CD4-positive, alpha-beta T cell (primary cell): Measurements from ENCODE around the gene ASIC3. TPM values are rescaled to one million over a fixed set of nuclear protein-coding genes. Genes with fewer than 3 reads are reported as not detected.

Source experiments
- ATAC-seq: fragments of 200-7000 bp; cut with Tn5 transposase; one replicate; pipeline ENCODE4 v1.10.0; 2022; ENCODE audit warnings: mild to moderate bottlenecking; ENCODE audit not compliant: poor library complexity
- CTCF ChIA-PET: fragments of 350-600 bp; sonication (Branson Sonifier 250); formaldehyde crosslinking; loops from one replicate; lab custom pipeline; 2021; ENCODE audit warnings: antibody characterized with exemption, inconsistent platforms; lab: Charles Lee
- POLR2A ChIA-PET: fragments of 350-600 bp; sonication (Branson Sonifier 250); formaldehyde crosslinking; loops from one replicate; lab custom pipeline; 2021; ENCODE audit warnings: antibody characterized with exemption, inconsistent platforms; lab: Charles Lee
- DNase-seq, 14 experiments: peaks; one replicate each; pipeline ENCODE4 v3.0.0-alpha.2; 2013 to 2020; ENCODE audit warnings: mixed read lengths in 2 of 14
- H3K27ac ChIP-seq, 2 donors: one replicate each; pipeline versions ENCODE4 v1.5.1 to v1.7.0; 2013; ENCODE audit warnings: low read length in 2 of 2, low read depth in 1 of 2, mild to moderate bottlenecking in 1 of 2
- H3K27me3 ChIP-seq, 2 experiments: 1 replicate in 1 of 2; 2 replicates in 1 of 2; pipeline versions ENCODE4 v1.6.1 to v1.7.0; 2013; ENCODE audit warnings: low read length in 2 of 2, control low read depth in 1 of 2, mild to moderate bottlenecking in 1 of 2, moderate library complexity in 1 of 2; ENCODE audit not compliant: insufficient read depth in 2 of 2, control insufficient read depth in 1 of 2
- H3K36me3 ChIP-seq: one replicate; pipeline ENCODE4 v1.6.1; 2013; ENCODE audit warnings: low read length, control low read depth; ENCODE audit not compliant: insufficient read depth
- H3K4me1 ChIP-seq: one replicate; pipeline ENCODE4 v1.6.1; 2013; ENCODE audit warnings: low read length, control low read depth; ENCODE audit not compliant: insufficient read depth
- H3K4me3 ChIP-seq: one replicate; pipeline ENCODE4 v1.5.1; 2013; ENCODE audit warnings: mild to moderate bottlenecking, low read length, moderate library complexity
- H3K9me3 ChIP-seq, 2 experiments: 1 replicate in 1 of 2; 2 replicates in 1 of 2; pipeline versions ENCODE4 v1.6.1 to v1.7.0; 2013; ENCODE audit warnings: low read length in 2 of 2, mild to moderate bottlenecking in 2 of 2, control low read depth in 1 of 2, moderate library complexity in 1 of 2; ENCODE audit not compliant: control insufficient read depth in 1 of 2, insufficient read depth in 1 of 2
- H3K27ac Mint-ChIP-seq: one replicate; pipeline ENCODE4 v1.8.0; 2020; ENCODE audit warnings: mixed read lengths
- H3K27me3 Mint-ChIP-seq: one replicate; pipeline ENCODE4 v1.8.0; 2021; ENCODE audit warnings: mixed read lengths
- H3K36me3 Mint-ChIP-seq: one replicate; pipeline ENCODE4 v1.8.0; 2021; ENCODE audit warnings: low read depth, mixed read lengths
- H3K4me1 Mint-ChIP-seq: one replicate; pipeline ENCODE4 v1.8.0; 2021; ENCODE audit warnings: low read depth, mixed read lengths
- H3K4me3 Mint-ChIP-seq: one replicate; pipeline ENCODE4 v1.8.0; 2020; ENCODE audit warnings: mild to moderate bottlenecking, mixed read lengths
- H3K9me3 Mint-ChIP-seq: one replicate; pipeline ENCODE4 v1.8.0; 2020; ENCODE audit warnings: mixed read lengths
- CTCF ChIP-seq: fragments of 200-600 bp; IDR thresholded peaks from one replicate; pipeline ENCODE4 v1.8.0; 2022; ENCODE audit warnings: antibody characterized with exemption, mild to moderate bottlenecking
- intact Hi-C, 2 experiments: fragments of 100-400 bp; cut with DNase I in 1 of 2; cut with micrococcal nuclease in 1 of 2; formaldehyde crosslinking; loops; one replicate each; pipeline versions ENCODE4 v1.15.1 to v1.9.0; 2023 to 2025; cut with DNase I, micrococcal nuclease
- total RNA-seq, 174 experiments: library from RNA in 2 of 174; stranded (reverse) in 2 of 174; gene quantifications; one replicate each; pipeline ENCODE4 v1.2.3 and lab custom pipeline; 2021 to 2026

The ASIC3 gene
- total RNA-seq, 2 experiments from 2014 or later: 13.8 to 15.2 TPM

- peaks cover 4% of the 10 kb centered on the region for H3K4me1 ChIP-seq
- H3K9me3 ChIP-seq: no peaks in the 10 kb centered on the region
- peaks cover 52% of the 10 kb centered on the region for H3K36me3 Mint-ChIP-seq
- no peaks in the 10 kb centered on the region for H3K27me3 ChIP-seq
- CTCF ChIA-PET: no interaction called here
- ATAC-seq: no peak
- peaks cover 7% of the 10 kb centered on the region for H3K4me1 Mint-ChIP-seq
- H3K36me3 ChIP-seq: peaks cover 75% of the 10 kb centered on the region
- no peak for DNase-seq
- intact Hi-C loops: no loop called here
- no peak overlapping the region for H3K4me3 ChIP-seq
- H3K27ac ChIP-seq: no peak overlapping the region
- POLR2A ChIA-PET: no interaction called here
- no peaks in the 10 kb centered on the region for H3K27me3 Mint-ChIP-seq
- no peak for TF ChIP-seq CTCF
- H3K4me3 Mint-ChIP-seq: no peak overlapping the region
- no peak overlapping the region for H3K27ac Mint-ChIP-seq
- no peaks in the 10 kb centered on the region for H3K9me3 Mint-ChIP-seq
Observed at GRCh38 chr7:151073990-151074389, 25.7 kb downstream of the ASIC3 start.

- H3K9me3 Mint-ChIP-seq: no peaks in the 10 kb centered on the region
- POLR2A ChIA-PET: no interaction called here
Observed at GRCh38 chr7:151074817-151075661, 26.7 kb downstream of the ASIC3 start.

GRCh38 chr7:151075662-151075971 is 27.3 kb downstream of the ASIC3 start:
- H3K36me3 Mint-ChIP-seq: peaks cover 46% of the 10 kb centered on the region
- H3K4me3 Mint-ChIP-seq: no peak overlapping the region
- no peak overlapping the region for H3K27ac Mint-ChIP-seq
- intact Hi-C loops: no loop called here
- H3K9me3 ChIP-seq: no peaks in the 10 kb centered on the region
- POLR2A ChIA-PET: no interaction called here
- ATAC-seq (no peak), DNase-seq (no peak)
- H3K4me1 Mint-ChIP-seq: peaks cover 18% of the 10 kb centered on the region
- peaks cover 18% of the 10 kb centered on the region for H3K4me1 ChIP-seq
- no peak overlapping the region for H3K4me3 ChIP-seq
- H3K36me3 ChIP-seq: peaks cover 61% of the 10 kb centered on the region
- H3K27ac ChIP-seq: no peak overlapping the region
- CTCF ChIA-PET: interaction anchor here (0.9 kb wide), 1 partner anchor 16 kb away, joined by 3 read pairs; no protein-coding TSS in a partner anchor
- H3K27me3 ChIP-seq: no peaks in the 10 kb centered on the region
- H3K27me3 Mint-ChIP-seq: no peaks in the 10 kb centered on the region
- no peak for TF ChIP-seq CTCF
- no peaks in the 10 kb centered on the region for H3K9me3 Mint-ChIP-seq

More at GRCh38 chr7:151074817-151075661, 26.7 kb downstream of the ASIC3 start:
- Mint-ChIP-seq H3K27me3 (no peaks in the 10 kb centered on the region), H3K36me3 (peaks cover 50% of the 10 kb centered on the region), H3K27ac (peak overlapping the region; percentile 42), H3K4me3 (no peak overlapping the region), H3K4me1 (peaks cover 16% of the 10 kb centered on the region)
- no peaks in the 10 kb centered on the region for H3K27me3 ChIP-seq
- peaks cover 14% of the 10 kb centered on the region for H3K4me1 ChIP-seq
- no peak for DNase-seq
- H3K27ac ChIP-seq: no peak overlapping the region
- no peak for TF ChIP-seq CTCF
- CTCF ChIA-PET: no interaction called here
- H3K4me3 ChIP-seq: no peak overlapping the region
- no peaks in the 10 kb centered on the region for H3K9me3 ChIP-seq
- peaks cover 67% of the 10 kb centered on the region for H3K36me3 ChIP-seq
- intact Hi-C loops: no loop called here
- ATAC-seq: no peak
